ENCODE results near the gene NOX1. TPM values are rescaled to one million over a fixed set of nuclear protein-coding genes. Genes with fewer than 3 reads are reported as not detected.

The NOX1 gene
- not detected for total RNA-seq
- long read RNA-seq: 0 reads

- DNase-seq (ENCODE audit: low spot score): no peak
These were observed at the start of gene NOX1 for GRCh38 chrX:100874325-100874724. NOX1 (minus strand) TSS chrX:100874359; CDS start chrX:100874139, 220 bp downstream.

- DNase-seq (ENCODE audit: low spot score): no peak
These were observed 41.4 kb upstream of the NOX1 start for GRCh38 chrX:100915562-100915961.

DNA sequence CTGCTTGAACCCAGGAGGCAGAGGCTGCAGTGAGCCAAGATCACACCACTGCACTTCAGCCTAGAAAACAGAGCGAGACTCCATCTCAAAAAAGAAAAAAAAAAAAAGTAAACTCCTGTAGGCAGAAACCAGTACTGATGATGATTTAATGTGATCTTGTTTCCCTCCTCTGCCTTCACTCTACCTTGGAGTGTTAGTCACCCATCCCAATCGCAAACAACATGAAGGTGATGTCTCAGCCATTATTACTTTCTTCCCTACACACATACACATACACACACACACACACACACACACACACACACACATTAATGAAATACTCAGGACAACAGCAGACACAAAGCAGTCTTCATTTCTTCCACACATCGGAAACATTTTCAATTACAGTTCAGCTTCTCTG is 39.0 kb upstream of the NOX1 start:
- DNase-seq (ENCODE audit: low spot score): no peak

DNA sequence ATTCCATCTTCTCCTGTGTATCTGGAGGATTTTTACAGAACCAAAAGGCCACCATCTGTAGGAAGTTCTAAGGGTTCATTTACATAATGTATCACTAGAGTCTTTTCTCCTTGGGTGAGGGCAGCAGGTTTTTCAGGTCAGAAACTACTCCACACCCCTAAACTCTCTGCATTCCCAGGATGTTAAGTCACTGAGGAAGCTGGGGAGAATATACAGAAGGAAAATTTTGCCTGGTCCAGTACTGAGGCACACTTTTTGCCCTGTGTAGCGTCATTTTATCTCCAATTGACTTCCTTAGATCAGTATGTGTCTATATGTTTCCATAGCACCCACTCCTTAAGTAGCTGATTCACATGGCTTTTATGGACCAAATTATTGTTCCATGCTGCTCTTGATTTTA is 37.6 kb upstream of the NOX1 start:
- DNase-seq (ENCODE audit: low spot score): no peak

DNA sequence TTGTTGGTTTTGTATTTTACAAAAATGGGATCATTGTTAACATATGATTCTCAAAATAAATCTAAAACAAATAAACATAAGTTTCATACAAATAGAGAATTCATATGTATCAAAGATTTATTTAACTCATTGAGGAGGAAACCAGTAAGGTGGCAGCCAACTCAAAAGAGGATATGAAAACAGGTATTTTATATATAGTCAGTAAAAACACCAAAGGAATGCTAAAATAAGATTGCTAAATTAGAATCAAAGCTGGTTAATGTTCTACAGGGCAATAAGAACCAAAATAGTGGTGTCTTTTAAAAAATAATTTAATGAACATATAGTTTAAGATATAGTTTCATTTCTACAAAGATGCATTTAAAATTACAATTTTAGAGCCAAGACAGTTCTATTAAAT is 31.5 kb upstream of the NOX1 start:
- no peak for DNase-seq (ENCODE audit: low spot score)

- no peak for DNase-seq (ENCODE audit: low spot score)
These were observed 30.3 kb upstream of the NOX1 start for GRCh38 chrX:100904433-100904832.

DNA sequence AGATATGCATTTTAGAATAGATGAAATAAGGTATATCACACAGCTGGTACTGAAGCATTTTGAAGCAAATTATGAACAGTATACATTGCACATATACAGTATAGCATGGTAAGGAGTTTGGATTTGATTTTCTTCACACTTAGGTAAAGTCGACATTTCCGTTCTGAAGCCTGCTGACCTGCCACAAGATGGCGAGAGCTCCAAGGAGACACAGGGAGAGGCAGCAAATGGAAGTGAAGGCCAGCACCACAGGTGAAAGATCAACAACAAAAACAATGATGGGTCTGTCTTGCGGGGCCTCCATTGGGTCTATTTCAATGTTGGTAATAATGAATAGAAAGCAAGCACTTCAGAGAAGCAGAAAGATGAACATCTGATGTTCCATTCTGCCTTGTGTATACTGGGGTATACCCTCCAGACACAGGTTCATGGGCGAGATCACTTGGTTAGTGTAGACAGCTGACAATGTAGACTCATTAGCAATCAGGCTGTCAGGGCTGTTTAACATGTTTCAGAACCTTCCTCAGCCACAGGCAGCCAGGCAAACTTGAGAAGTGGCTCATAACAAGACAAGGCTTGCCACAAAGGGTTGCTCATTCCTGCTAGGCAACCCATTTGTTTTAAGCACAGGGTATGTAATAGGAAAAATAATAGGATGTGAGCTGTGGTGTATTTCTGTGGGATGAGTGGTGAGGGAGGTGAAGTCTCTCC is 21.4 kb upstream of the NOX1 start:
- DNase-seq (ENCODE audit: low spot score): no peak

DNA sequence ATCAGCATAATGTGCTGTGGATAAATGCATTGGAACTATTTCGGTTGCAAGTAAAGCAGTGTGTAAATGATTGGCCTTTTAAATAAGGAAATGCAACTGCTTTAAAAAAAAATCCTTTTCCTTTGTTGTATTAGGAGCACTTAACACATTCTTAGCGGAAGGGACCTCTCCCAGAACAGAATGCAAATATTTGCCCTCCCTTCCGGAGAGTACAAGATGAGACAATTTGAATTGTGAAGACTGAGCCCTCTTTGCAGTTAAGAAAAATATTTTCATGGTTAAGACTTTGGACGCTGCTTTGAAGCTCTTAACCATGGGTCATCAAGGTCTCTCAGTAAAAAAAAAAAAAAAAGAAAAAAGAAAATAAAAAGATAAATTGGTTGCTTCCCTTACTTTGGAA is 9.5 kb upstream of the NOX1 start:
- DNase-seq (ENCODE audit: low spot score): no peak

DNA sequence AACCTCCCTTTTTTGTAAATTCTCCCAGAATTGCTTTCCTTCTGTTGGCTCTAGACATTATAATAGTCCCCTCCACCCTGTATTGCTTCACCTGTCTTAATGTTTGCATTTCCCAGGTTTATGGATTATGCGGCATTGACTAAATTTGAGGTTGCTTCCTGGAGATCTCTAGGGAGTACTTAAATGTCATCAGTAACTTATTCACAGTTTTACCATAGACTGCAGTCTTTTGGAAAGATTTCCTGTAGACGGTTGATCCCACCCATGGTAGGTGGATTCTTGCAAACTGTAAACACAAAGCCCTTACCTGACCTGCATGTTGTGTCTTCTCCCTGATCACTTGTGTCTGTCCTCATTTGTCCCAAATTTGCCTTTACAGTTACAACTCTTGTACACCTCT is 6.2 kb upstream of the NOX1 start:
- no peak for DNase-seq (ENCODE audit: low spot score)

DNA sequence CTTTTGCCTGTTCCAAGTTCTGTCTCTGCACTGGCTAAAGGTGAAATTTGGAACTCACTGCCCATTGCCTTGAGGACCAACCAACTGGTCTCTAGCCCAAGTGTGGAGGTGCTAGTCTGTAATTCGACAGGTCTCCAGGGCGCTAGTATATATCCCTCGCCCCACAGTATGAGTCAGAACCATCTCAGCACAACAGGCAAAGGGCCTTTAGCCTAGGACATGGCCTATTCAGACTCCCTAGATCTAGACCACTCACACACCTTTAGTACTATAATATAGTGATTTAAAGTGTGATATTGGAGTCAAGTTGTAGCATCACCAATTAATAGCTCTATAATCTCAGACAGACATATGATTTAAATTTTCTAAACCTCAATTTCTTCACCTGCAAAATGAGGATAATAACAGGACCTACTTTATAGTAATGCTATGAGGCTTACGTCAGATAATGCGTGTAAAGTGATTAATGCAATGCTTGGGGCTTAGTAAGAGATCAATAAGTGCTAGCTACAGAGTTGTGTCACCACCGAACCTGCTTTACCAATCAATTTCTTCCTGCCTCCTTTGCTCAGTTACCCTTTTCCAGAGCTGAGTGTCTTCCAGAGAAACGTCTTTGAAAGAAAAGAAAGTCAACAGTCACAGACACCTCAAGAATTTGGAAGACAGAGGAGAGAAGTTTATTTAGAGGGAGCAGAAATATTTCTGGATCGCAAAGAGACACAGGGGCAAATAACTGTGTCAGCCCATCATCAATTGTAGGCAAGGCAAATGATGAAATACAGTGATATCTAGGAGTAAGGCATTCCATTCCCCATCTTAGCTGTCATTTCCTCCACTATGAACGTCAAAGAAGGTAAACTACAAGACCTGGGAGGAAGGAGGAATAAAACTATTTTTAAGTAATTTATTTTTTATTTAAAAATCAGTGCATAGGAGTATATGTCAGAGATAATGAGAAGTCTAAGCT is 2.3 kb downstream of the NOX1 start:
- DNase-seq (ENCODE audit: low spot score): no peak

DNA sequence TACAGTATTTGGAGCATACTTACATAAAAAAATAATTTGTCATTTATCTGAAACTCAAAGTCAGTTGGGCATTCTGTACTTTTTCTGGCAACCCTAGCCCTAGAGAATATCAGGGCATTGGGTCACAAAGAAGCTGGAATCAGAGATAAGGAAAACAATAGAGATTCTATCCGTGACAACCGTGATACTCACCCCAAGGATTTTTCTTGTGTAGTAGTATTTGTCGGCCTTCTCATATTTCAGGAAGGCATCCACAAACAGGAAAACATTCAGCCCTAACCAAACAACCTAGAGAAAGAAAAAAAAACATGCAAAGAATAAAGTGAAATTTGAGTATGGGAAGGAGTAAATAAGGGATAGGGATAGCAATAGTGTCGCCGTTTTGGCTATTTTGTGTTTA is 3.6 kb downstream of the NOX1 start:
- DNase-seq (ENCODE audit: low spot score): no peak

DNA sequence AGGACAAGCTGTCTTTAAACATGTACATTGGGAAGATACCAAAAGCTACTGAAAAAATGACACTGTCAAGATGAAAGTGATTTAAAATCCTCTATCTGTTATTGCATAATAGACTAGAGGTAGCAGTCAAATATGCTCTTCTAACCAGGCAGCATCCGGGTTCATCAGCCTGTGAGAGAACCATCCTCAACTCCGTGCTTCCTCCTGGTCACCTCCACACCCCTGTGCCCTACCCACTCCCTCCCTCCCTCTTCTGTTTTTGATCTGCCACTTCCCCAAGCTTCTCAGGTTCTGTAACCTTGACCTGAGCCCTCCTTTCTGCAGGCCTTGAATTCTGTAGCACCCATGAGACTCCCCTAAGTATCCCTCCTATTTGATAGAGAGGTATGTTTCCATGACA is 5.9 kb downstream of the NOX1 start:
- DNase-seq (ENCODE audit: low spot score): no peak

- no peak for DNase-seq (ENCODE audit: low spot score)
These were observed 9.3 kb downstream of the NOX1 start for GRCh38 chrX:100864657-100865391.

DNA sequence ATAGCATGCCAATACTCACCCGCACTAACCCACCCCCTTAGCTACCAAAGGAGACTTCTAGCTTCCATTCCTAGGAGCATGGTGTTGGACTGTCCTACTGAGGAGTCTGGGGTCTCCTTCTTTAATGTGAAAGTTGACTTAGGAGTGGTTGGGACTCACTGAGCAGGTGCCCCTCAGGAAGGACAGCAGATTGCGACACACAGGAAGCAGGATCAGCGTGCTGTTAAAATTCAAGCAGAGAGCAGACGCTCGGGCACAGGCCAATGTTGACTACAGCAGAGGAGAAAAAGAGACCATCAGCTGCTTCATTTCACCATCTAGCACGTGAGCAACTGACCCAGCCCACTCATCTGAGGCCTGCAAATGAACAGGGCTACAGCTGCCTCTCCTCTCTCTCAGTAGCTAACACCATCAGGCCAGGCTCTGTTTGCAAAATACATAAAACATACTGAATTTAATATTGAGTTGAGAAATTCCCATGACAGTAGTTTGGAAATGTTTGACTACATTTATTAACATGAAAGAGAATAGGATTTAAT is 10.8 kb downstream of the NOX1 start:
- no peak for DNase-seq (ENCODE audit: low spot score)

DNA sequence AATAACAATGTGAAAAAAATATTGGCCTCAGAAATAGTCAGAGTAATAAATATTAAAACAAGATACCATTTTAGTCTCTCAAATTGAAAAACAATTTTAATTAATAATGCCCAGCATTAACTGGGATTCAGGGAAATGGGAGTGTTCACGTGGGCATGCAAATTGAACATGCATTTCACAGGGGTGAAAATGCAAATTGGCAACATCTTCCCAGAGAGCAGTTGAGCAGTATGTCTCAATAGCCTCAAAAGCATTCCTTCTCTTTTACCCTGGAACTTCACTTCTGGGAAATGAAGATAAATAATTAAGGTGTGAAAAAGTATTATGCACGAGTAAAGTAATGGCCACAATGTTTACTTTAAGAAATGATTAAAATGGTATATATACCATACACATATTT is 21.3 kb downstream of the NOX1 start:
- no peak for DNase-seq (ENCODE audit: low spot score)

DNA sequence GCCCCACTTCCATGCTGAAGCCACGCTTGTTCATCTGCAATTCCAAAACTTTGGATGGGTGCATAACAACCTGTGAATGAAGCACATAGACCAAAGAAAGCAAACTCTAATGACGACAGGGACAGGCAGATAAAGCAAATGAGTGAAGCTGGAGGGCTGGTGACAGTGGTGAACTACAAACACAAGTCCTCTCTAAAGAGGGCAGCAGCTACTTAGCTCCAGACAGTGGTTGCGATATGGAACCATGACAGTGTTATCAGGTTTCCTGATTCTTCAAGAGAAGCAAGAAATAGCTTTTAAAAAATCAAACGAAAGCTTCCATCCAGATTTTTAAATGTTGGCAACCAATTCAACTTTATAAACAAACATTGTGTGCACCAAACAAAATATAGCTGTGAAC is 23.8 kb downstream of the NOX1 start:
- no peak for DNase-seq (ENCODE audit: low spot score)

DNA sequence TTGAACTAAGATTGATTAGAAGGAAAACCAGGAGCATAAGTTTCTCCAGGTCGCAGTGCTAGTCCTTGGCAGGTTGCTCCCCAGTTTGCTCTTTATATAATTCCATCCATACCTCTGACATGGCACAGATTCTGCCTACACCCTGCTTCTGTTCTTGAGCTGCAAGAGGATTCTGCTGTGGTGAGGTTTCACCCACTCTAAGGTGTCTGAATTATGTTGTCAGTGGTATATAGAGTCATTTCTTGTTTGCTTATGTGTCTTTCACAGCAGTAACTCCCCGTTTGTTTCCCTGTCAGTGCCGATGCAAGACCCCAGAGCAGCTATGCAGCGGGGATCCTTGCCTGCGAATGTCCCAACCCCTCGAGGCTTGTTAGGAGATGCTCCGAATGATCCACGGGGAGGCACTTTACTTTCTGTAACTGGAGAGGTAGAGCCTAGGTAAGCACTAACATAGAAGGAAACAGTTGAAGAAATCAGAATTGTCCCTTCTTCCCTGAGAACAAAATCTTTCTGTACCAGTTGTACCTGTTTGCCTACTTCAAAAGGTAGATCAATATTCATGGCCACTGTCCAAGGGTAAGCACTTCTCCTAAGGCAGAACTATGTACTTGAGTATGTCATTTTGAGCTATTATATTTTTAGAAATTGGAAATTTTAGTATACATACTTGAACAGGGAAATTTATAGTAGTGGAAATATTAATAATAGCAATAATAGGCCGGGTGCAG is 42.8 kb downstream of the NOX1 start:
- DNase-seq (ENCODE audit: low spot score): no peak

- DNase-seq (ENCODE audit: low spot score): no peak
These were observed 43.6 kb downstream of the NOX1 start for GRCh38 chrX:100830547-100830946.

DNA sequence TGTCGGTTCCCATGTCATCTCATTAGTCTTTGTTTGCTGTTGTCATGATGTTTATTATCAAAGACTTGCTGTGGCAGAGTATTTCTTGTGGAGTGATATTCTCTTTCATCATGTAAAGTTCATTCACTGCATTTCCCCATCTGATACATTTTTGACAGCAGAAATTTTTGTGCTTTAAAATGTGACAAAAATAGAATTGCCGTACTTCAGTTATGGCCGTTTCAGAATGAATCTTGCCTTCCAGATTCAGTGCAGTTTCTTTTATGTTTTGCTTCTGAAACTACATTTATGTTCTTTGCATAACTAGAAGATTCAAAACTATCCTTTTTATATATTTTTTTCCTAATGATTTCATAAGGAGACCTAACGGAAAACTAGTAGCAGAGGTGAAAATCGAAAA is 44.0 kb downstream of the NOX1 start:
- no peak for DNase-seq (ENCODE audit: low spot score)

- DNase-seq (ENCODE audit: low spot score): no peak
These were observed 44.4 kb downstream of the NOX1 start for GRCh38 chrX:100829730-100830129.

Data from mesenteric fat pad (tissue), 1 donor.